ENCODE data around the gene LYRM2.

The LYRM2 gene

GRCh38 chr6:89670935-89671565 lies 32.5 kb upstream of the LYRM2 start:
- TF ChIP-seq POLR2AphosphoS5 (IDR thresholded peaks at IDR 0.05; ENCODE audit: low read depth, low read length): no peak
- TF ChIP-seq POLR2A (IDR thresholded peaks at IDR 0.05; ENCODE audit: low read depth, low read length): no peak
- no peak for TF ChIP-seq TAF1 (IDR thresholded peaks at IDR 0.05; ENCODE audit: borderline replicate concordance, low read depth, low read length)
- DNase-seq (ENCODE audit: insufficient read length): no peak
- FAIRE-seq: no peak

GRCh38 chr6:89669002-89669401 lies 30.5 kb upstream of the LYRM2 start:
- no peak for TF ChIP-seq POLR2A (IDR thresholded peaks at IDR 0.05; ENCODE audit: low read depth, low read length)
- no peak for TF ChIP-seq TAF1 (IDR thresholded peaks at IDR 0.05; ENCODE audit: borderline replicate concordance, low read depth, low read length)
- TF ChIP-seq POLR2AphosphoS5 (IDR thresholded peaks at IDR 0.05; ENCODE audit: low read depth, low read length): no peak
- DNase-seq (ENCODE audit: insufficient read length) (no peak), FAIRE-seq (no peak)

GRCh38 chr6:89667872-89668556 lies 29.5 kb upstream of the LYRM2 start:
- FAIRE-seq: no peak
- no peak for DNase-seq (ENCODE audit: insufficient read length)

GRCh38 chr6:89662659-89663223 lies 24.2 kb upstream of the LYRM2 start:
- no peak for TF ChIP-seq POLR2AphosphoS5 (IDR thresholded peaks at IDR 0.05; ENCODE audit: low read depth, low read length)
- TF ChIP-seq POLR2A (IDR thresholded peaks at IDR 0.05; ENCODE audit: low read depth, low read length): no peak
- no peak for TF ChIP-seq TAF1 (IDR thresholded peaks at IDR 0.05; ENCODE audit: borderline replicate concordance, low read depth, low read length)
- no peak for DNase-seq (ENCODE audit: insufficient read length)
- no peak for FAIRE-seq

More at GRCh38 chr6:89667872-89668556, 29.5 kb upstream of the LYRM2 start:
- TF ChIP-seq POLR2A (IDR thresholded peaks at IDR 0.05; ENCODE audit: low read depth, low read length) (no peak), TAF1 (IDR thresholded peaks at IDR 0.05; ENCODE audit: borderline replicate concordance, low read depth, low read length) (no peak), POLR2AphosphoS5 (IDR thresholded peaks at IDR 0.05; ENCODE audit: low read depth, low read length) (no peak)

GRCh38 chr6:89661559-89661958 lies 23.0 kb upstream of the LYRM2 start:
- no peak for TF ChIP-seq POLR2AphosphoS5 (IDR thresholded peaks at IDR 0.05; ENCODE audit: low read depth, low read length)
- no peak for TF ChIP-seq TAF1 (IDR thresholded peaks at IDR 0.05; ENCODE audit: borderline replicate concordance, low read depth, low read length)
- TF ChIP-seq POLR2A (IDR thresholded peaks at IDR 0.05; ENCODE audit: low read depth, low read length): no peak
- FAIRE-seq (no peak), DNase-seq (ENCODE audit: insufficient read length) (no peak)

GRCh38 chr6:89660981-89661380 lies 22.4 kb upstream of the LYRM2 start:
- FAIRE-seq (no peak), DNase-seq (ENCODE audit: insufficient read length) (no peak)
- no peak for TF ChIP-seq POLR2A (IDR thresholded peaks at IDR 0.05; ENCODE audit: low read depth, low read length)
- TF ChIP-seq TAF1 (IDR thresholded peaks at IDR 0.05; ENCODE audit: borderline replicate concordance, low read depth, low read length): no peak
- TF ChIP-seq POLR2AphosphoS5 (IDR thresholded peaks at IDR 0.05; ENCODE audit: low read depth, low read length): no peak

GRCh38 chr6:89657445-89658158 lies 19.1 kb upstream of the LYRM2 start:
- DNase-seq (ENCODE audit: insufficient read length) (no peak), FAIRE-seq (no peak)
- TF ChIP-seq POLR2AphosphoS5 (IDR thresholded peaks at IDR 0.05; ENCODE audit: low read depth, low read length) (no peak), TAF1 (IDR thresholded peaks at IDR 0.05; ENCODE audit: borderline replicate concordance, low read depth, low read length) (no peak), POLR2A (IDR thresholded peaks at IDR 0.05; ENCODE audit: low read depth, low read length) (no peak)

- TF ChIP-seq POLR2AphosphoS5 (IDR thresholded peaks at IDR 0.05; ENCODE audit: low read depth, low read length) (no peak), TAF1 (IDR thresholded peaks at IDR 0.05; ENCODE audit: borderline replicate concordance, low read depth, low read length) (no peak), POLR2A (IDR thresholded peaks at IDR 0.05; ENCODE audit: low read depth, low read length) (no peak)
- DNase-seq (ENCODE audit: insufficient read length): no peak
- no peak for FAIRE-seq
Measured at GRCh38 chr6:89655122-89655521, 16.6 kb upstream of the LYRM2 start.

- no peak for TF ChIP-seq TAF1 (IDR thresholded peaks at IDR 0.05; ENCODE audit: borderline replicate concordance, low read depth, low read length)
- TF ChIP-seq POLR2AphosphoS5 (IDR thresholded peaks at IDR 0.05; ENCODE audit: low read depth, low read length): no peak
- TF ChIP-seq POLR2A (IDR thresholded peaks at IDR 0.05; ENCODE audit: low read depth, low read length): no peak
- FAIRE-seq: no peak
- no peak for DNase-seq (ENCODE audit: insufficient read length)
Measured at GRCh38 chr6:89650579-89650978, 12.0 kb upstream of the LYRM2 start.

GRCh38 chr6:89649682-89650081 lies 11.1 kb upstream of the LYRM2 start:
- FAIRE-seq (no peak), DNase-seq (ENCODE audit: insufficient read length) (no peak)
- TF ChIP-seq POLR2A (IDR thresholded peaks at IDR 0.05; ENCODE audit: low read depth, low read length) (no peak), TAF1 (IDR thresholded peaks at IDR 0.05; ENCODE audit: borderline replicate concordance, low read depth, low read length) (no peak), POLR2AphosphoS5 (IDR thresholded peaks at IDR 0.05; ENCODE audit: low read depth, low read length) (no peak)

GRCh38 chr6:89644864-89645263 lies 6.3 kb upstream of the LYRM2 start:
- TF ChIP-seq POLR2AphosphoS5 (IDR thresholded peaks at IDR 0.05; ENCODE audit: low read depth, low read length) (no peak), POLR2A (IDR thresholded peaks at IDR 0.05; ENCODE audit: low read depth, low read length) (no peak), TAF1 (IDR thresholded peaks at IDR 0.05; ENCODE audit: borderline replicate concordance, low read depth, low read length) (no peak)
- peak; percentile 33 for FAIRE-seq
- no peak for DNase-seq (ENCODE audit: insufficient read length)

All from GM12892 (cell line).